Midbrain (tissue), 1 donor: ENCODE data around the gene CRADD.
"Not testable (repeated sequence)": the region's sequence is repeated elsewhere in the genome, so short reads cannot be mapped to it uniquely, and the experiment has no call there.

Experiments used
- DNase-seq: peaks from one replicate; lab custom pipeline; 2025; lab: John Stamatoyannopoulos, UW

Gene CRADD

DNA sequence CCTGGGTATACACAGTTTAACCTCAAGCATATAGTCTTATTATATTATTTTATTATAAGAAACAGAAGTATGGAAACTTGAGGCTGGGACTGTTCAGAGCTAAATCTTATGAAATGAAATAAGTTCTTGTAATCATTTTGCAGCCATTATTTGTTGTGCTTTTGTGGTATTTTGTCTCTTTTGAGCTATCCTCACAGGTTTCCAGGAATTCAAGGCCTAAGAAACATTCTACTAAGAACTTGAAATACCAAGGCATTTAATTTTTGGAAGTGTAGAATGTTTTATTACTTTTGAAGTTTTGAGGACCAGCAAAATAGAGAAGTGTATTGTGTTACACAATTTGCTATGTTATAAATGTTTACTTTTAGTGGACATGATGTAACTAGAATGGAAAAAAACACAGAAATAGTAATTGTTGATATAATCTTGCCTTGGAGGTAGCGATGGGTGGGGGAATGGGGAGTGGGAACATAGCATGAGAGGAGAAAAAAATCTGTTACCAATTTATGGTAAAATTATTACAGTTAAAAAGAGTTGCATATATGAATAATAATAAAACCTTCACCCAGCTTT lies 81.7 kb downstream of the CRADD start:
- no peak for DNase-seq

GRCh38 chr12:93759512-93760081 lies 82.4 kb downstream of the CRADD start:
- DNase-seq, result no peak

GRCh38 chr12:93760275-93760875 lies 83.2 kb downstream of the CRADD start:
- DNase-seq, result no peak

GRCh38 chr12:93762059-93762719 lies 85.0 kb downstream of the CRADD start:
- no peak for DNase-seq

- DNase-seq, result no peak
These were observed 85.9 kb downstream of the CRADD start for GRCh38 chr12:93762912-93763553.

GRCh38 chr12:93763746-93764147 lies 86.6 kb downstream of the CRADD start:
- no peak for DNase-seq

DNA sequence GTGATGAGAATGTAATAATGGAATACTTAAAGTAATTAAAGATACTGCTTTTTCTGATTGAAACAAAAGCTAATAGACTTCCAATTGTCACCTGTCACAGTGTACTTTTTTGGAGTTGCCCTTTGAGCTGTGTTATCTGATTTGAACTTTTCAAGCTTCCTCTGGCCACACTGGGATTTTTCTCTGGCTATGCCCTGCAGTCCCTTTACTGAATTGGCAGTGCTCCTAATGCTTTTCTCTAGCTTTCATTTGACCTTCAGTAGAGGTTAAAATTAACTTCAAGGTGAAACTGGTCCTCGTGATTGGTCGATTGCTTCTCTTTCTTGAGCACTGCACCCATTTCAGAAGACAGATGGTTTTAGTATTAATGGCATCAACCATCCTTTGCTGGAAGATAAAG lies 89.2 kb downstream of the CRADD start:
- no peak for DNase-seq

DNA sequence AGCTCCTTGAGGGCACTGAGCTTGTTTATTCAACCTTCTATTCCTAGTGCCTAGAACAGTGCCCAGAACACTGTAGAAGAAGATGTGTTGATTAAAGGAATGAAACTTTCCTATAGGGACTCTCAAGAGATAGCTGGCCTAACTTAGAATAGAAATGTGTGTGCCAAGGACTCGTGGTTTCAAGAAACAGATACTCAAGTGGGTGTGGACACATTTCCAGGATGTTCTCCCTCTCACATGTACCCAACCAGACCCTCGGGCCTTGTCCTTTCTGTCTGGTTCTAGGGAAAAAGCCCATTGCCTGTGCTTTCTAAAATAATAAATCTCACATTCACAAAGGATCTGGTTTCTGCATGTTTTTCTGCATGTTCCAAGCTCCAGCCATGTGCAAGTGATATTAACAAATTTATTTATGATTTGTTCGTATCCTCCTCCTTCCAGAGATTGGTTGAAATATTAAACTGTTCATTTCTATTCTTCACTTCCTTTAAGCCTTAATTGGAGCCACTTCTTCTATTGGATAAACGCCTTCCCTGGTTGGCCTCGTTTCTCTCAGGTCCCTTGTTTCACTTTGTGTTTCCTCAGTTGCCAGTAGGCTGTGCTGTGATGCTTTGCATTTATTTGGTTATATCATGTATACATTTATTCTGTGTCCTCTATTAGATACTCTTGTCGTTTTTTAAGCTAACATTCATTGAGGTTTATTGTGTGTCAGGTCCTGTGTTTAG lies 89.8 kb downstream of the CRADD start:
- DNase-seq, result peak; percentile 65

DNA sequence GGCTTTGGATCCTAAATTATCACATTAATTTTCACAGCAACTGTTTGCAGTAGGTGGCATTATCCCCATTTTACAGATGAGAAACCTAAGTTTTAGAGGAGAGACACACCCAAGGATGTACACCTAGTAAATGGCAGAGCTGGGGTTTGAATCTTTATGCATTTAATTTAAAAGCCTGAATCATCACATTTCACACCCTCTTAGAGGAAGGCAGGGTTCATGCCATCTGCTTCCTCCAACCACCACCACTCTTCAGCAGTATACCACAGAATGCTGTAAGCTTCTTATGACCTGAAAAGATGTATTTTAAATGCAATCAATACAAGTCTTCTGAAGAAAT lies 90.3 kb downstream of the CRADD start:
- DNase-seq, result no peak

- no peak for DNase-seq
These were observed 95.0 kb downstream of the CRADD start for GRCh38 chr12:93772003-93772700.

GRCh38 chr12:93773122-93773871 lies 96.1 kb downstream of the CRADD start:
- no peak for DNase-seq

DNA sequence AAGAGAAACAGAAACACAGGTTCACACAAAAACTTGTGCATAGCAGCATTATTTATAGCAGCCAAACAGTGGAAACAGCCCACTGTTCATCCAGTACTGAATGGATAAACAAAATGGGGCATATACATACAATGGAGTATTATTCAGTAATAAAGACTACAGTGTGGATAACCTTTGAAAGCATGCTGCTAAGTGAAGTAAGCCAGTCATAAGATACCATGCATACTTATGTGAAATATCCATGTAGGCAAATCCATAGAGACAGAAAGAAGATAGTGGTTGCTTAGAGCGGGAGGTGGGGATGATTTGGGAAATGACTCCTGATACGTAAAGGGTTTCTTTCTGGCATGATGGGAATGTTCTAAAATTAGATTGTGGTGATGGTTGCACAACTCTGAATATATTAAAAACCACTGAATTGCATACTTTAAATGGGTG lies 99.4 kb downstream of the CRADD start:
- peak; percentile 51 for DNase-seq

DNA sequence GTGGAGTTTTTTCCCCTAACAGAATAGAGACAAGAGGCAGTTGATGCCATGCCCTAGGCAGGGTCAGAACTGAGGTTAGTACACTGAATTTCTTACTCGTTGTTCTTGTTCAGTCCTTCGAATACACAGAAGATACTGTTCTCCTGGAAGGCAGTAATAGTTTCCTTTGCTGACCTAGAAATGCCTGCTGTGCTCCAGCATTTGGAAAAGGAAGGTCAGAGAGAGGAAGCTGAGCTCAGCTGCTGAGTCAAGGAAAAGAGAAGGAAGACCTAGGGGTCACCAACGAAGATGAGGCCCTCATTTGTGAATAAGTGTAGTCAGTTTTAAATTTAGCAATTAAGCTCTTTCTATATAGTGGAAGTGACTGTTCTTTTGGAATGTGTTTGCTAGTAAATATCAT lies 100.1 kb downstream of the CRADD start:
- DNase-seq, result peak; percentile 38

- DNase-seq, result no peak
These were observed 101.1 kb downstream of the CRADD start for GRCh38 chr12:93778306-93778705.

- DNase-seq, result no peak
These were observed 101.6 kb downstream of the CRADD start for GRCh38 chr12:93778766-93779165.

DNA sequence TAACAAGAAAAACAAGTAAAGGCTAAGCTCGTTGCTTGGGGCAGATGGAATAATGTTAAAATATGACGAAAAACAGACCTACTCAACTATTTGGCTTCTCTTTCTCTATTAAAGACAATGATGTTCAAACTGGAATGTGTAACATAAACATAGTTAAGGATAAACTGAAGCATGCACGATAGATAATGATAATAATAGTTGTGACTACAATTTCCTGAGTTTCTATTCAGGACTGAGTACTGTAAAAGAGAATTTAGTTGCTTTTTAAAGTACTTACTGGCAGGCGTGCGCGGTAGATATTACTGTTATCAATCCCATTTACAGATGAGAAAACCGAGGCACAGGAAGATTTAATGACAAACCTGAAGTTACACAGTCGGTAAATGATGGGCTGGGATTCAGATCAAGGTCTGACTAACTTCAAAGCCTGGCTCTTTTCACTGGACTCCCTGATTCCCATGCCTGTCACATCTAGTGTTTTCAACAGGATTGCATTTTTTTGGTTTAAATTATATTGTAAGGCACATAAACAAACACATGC lies 103.0 kb downstream of the CRADD start:
- DNase-seq, result no peak

DNA sequence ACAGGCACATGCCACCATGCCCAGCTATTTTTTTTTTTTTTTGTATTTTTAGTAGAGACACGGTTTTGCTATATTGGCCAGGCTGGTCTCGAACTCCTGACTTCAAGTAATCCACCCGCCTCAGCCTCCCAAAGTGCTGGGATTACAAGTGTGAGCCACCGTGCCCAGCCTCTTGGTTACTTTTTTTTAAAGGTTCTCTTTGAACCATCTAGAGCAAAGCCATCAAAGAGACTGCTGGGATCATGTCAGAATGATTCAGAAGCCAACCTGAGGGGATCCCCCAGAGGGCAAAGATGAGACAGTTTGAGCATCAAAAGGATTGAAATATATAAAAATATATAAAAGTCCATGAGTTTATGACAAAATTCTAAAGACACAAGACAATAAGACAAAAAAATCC lies 103.7 kb downstream of the CRADD start:
- not testable (repeated sequence) for DNase-seq

GRCh38 chr12:93781961-93782360 lies 104.8 kb downstream of the CRADD start:
- DNase-seq, result not testable (repeated sequence)

- DNase-seq, result no peak
These were observed 105.7 kb downstream of the CRADD start for GRCh38 chr12:93782853-93783252.

- no peak for DNase-seq
These were observed 106.7 kb downstream of the CRADD start for GRCh38 chr12:93783832-93784231.
